HG03135 (cell line): ENCODE measurements around the gene MYOCOS.
"Not testable (repeated sequence)": the region's sequence is repeated elsewhere in the genome, so short reads cannot be mapped to it uniquely, and the experiment has no call there.

Source experiments
- ATAC-seq: cut with Tn5 transposase; IDR thresholded peaks from one replicate; pipeline ENCODE4 v1.9.1; 2021; ENCODE audit warnings: mild to moderate bottlenecking, moderate library complexity; ENCODE audit not compliant: unreplicated experiment

MYOCOS gene

DNA sequence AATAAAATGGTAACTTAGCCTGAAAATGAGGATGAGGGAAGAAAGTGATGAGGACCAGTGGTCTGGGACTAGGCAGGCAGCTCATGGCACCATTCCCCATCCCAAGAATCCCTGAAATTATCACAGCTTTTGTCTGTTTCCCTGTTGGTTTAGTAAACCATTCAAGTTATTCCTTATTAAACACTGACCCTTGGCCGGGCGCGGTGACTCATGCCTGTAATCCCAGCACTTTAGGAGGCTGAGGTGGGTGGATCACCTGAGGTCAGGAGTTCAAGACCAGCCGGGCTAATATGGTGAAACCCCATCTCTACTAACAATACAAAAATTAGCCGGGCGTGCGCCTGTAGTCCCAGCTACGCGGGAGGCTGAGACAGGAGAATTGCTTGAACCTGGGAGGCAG is 34.2 kb downstream of the MYOCOS start:
- ATAC-seq, result not testable (repeated sequence)

DNA sequence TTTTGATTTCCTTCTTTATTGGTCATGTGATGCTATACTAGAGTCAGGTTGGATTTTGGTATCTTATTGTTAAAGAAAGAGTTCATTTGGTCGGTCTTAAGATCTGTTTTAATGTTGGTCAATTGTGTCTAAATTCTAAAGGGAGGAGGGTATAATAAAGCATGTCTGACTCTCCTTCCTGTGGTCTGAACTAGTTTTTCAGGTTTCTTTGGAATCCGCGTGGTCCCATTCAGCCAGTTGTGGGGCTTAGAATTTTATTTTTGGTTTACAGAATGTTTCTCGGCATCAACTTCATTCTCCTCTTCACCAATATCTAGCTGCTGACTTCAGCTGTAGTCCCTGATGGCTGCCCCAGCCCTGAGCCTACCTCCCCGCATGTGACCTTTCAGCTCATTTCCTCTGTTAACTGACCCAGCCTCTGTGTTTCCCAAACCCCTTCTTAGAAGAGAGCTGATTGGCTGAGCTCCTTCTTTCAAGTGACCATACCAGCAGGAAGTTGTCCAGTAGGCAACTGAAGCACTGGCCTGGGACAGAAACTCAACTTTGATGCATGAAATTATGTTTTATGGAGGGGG is 39.1 kb downstream of the MYOCOS start:
- ATAC-seq, result no peak

DNA sequence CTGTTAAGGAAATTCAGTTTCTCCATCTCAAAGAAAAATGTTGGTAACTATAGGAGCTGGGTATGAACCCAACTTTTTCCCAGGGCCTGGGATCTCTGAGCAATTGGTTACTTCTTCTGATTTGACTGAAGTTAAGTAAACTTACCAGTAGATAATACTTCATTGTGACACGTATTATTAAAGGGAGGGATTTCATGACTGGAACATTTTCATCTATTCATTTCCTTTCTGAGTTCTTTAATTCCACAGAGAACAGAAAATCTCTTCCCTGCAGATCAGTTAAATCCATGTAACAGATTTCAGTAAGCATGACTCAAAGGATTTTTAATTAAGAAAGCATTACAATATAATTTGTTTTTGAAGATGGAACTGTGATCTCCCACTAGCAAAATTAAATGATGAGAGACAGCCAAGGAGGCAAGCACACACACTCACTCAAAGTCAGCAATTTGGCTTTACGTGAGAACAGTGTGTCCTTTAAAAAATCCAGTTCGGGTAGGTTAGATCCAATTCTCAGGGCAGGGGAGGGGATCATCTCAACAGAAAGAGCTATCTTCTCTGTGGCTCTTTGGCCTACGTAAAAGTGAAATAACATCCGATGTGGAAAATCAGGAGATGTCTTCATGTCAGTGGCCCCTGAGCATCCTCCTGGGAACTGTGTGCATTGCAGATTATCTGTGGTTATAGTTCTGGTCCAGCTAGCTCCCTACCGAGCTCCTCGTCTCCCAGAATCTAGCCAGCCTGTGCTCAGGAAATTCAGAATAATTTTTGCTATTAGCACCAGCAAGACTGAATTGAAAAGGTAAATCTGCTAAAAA is 41.2 kb downstream of the MYOCOS start:
- no peak for ATAC-seq

DNA sequence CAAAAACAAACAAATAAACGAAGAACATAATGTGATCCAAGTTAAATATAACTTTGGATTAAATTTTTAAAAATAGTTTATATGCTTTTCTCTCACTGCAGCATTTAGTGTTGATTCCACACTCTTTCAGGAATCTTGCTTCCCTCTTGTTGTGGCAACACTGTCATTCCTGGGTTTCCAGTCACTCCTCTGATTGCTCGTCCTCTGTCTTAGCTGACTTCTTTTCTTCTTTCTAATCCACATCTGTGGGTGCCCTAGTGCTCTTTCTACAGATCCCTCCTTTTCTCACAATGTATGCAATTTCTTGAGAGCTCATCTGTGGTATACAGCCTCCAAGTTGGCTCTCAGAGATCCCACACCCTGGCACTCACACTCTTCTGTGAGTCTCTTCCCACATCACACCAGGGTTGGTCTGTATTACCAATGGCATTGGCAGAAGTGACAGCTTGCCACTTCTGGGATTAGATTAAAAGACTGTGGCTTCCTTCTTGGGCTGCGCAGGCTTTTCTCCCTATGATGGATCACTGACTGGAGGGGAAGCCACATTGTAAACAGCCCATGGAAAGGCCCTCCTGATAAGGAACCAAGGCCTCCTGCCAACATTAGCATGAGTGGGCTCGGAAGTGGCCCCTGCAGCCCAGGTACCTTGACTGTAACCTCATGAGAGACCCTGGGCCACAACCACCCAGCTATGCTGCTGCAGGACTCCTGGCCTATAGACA is 42.0 kb downstream of the MYOCOS start:
- ATAC-seq, result no peak

DNA sequence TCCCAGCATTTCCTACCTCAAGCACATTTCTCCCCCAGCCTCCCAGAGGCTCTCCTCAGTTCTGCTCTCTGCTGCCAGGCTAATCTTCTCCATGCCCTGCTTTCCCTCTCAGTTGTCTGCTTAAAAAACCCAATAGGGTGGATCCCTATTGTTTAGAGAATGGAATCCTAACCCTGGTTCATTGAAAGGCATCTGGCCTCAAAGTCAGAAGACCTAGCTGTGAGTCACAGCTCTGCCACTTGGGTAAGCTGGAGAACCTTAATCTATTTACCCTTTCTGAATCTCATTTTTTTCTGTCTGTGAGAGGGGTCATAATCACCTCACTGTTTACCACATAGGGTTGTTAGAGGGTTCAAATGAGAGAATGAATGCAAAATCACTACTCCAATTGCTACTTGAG is 42.9 kb downstream of the MYOCOS start:
- no peak for ATAC-seq

DNA sequence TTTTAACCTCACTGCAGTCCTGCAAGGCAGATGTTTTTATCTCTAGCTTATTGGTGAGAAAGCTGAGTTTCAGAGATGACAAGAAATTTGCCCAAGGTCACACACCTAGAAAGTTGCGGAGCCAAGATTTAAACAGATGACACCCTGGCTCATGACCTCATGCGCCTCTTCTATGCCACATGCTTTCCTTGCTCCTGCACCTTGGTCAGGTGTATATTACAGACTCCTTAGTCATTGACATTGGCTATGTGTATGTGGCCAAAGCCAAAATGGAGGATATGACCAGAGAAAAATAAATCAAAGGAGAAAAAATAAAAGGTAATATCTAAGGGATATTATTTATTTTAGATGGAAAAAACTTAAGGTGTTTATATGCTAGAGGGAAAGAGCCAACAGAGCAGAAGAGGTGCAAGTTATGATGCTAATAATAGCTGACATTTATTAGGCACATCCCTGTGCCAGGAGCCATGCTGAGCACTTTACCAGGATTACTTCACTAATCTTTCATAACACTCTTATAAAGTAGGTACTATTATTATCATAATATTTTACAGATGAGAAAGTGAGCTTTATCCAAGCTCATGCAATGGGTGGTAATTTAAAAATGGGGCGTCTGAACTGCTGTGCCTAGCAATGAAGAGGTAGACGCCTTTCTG is 44.2 kb downstream of the MYOCOS start:
- no peak for ATAC-seq

DNA sequence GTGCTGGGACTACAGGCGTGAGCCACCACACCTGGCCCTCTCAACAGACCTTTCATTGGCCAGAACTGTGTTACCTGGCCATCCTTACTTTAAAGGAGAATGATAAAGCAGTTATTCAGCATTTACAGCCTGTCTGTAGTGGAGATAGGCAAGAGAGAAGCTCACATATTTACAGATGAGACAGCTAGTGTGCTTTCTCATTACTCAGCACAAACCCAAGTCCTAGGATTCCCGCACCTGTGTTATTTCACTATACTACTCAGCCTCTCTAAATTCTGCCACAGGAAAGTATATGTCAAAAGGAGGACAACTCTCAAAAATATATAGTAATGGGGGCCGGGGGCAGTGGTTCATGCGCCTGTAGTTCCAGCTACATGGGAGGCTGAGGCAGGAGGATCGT is 46.3 kb downstream of the MYOCOS start:
- ATAC-seq, result no peak

DNA sequence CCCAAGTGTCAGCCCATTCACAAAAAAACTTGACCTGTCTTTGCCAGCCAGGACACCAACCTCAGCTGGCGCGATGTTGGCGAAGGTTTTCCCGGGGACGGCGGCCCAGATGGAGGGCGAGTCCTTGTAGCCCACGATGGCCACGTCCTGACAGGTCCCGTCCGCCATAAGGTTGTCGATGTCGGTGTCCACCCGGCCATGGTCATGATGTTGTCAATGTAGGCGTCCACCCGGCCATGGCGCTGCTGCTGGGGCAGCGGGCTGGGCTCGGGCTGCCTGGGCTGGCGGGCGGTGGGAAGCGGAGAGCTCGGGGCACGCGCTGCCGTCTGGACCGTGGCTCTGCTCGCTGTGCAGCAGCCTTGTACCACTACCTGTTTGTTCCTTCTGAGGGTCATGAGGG is 48.7 kb downstream of the MYOCOS start:
- ATAC-seq, result no peak

DNA sequence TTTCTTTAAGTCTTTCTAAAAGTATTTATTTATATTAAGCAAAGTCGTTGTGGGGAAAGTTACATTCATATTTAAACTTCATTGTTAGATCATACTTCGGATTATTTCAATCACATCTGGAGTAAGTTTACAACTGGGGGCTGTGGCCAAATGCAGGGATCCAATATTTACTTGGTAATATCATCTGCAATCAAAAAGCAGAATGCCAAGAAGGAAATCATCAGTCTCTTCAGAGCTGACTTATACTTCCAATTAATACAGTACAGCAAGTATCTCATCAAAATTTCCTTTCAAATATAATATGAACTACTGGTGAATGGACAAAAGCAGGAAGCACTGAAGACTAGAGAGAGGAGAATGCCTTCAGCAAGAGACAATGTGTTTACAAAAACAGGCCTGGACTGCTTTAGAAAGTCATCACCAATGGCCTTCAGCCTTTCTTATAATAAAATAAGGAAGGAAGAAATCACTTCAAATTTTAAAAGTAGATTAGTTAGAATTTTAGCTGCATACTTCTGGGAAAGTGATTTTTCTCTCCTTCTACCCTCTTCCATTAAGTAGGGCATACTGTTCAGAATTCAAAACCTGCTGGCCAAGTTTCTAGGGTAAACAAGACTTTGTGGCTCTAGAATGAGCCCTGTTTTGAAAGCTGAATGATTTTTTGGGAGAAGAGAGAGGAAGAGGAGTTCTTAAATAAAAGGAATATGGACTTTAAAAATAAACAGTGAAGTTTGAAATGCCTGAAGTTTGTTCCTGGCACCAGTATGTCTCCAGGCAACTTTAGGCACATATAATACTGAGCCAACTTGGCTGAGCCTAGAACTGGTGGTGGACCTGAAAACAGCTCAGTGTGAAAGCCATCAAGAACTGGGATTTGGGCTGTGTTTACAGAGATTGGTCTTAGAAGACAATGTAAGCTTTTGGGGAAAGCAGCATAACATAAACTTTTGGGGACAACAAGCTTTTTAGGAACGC is 52.7 kb downstream of the MYOCOS start:
- no peak for ATAC-seq
